DOHH2 (cell line): ENCODE data around the gene DKKL1.
"Not testable (repeated sequence)": the region's sequence is repeated elsewhere in the genome, so short reads cannot be mapped to it uniquely, and the experiment has no call there.

Experiments
- CTCF ChIP-seq: fragments of 200-600 bp; sonication (generic); IDR thresholded peaks from one replicate; pipeline ENCODE4 v1.5.1; 2014; ENCODE audit warnings: antibody characterized with exemption, mild to moderate bottlenecking, low read depth, low read length; ENCODE audit not compliant: poor library complexity, severe bottlenecking
- EZH2phosphoT487 ChIP-seq: fragments of 200-600 bp; sonication (generic); IDR thresholded peaks from 2 replicates; pipeline ENCODE4 v1.6.1; 2017; ENCODE audit warnings: borderline replicate concordance, mild to moderate bottlenecking, antibody characterized with exemption, low read length, moderate library complexity, mixed read lengths

DNA sequence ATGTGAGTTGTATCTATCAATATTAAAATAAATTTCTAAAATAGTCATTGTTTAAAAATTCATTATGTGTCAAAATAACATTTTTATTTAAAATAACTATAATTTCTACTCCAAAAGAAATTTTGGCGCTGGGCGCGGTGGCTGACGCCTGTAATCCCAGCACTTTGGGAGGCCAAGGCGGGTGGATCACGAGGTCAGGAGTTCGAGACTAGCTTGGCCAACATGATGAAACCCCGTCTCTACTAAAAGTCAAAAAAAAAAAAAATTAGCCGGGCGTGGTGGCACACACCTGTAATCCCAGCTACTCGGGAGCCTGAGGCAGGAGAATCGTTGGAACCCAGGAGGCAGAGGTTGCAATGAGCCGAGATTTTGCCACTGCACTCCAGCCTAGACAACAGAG, 37.9 kb upstream of the DKKL1 start:
- TF ChIP-seq CTCF, EZH2phosphoT487: not testable (repeated sequence)
